HepG2 (cell line): ENCODE data around the gene UACA. TPM values are rescaled to one million over a fixed set of nuclear protein-coding genes. Genes with fewer than 3 reads are reported as not detected.

ENCODE experiments used
- ATAC-seq: fragments of 200-7000 bp; cut with Tn5 transposase; 3 replicates; pipeline ENCODE4 v1.9.1; 2020; ENCODE audit warnings: mild to moderate bottlenecking, moderate library complexity
- BruUV-seq: library from RNA; stranded (reverse); fragments of 400-500 nt; replicated peaks from 2 replicates; lab custom pipeline; 2021; lab: Mats Ljungman, UMichigan
- CTCF ChIA-PET: fragments of 300-600 bp; formaldehyde crosslinking; extraction: SDS; loops from one replicate; lab custom pipeline; 2021; ENCODE audit warnings: low total read pairs, inconsistent platforms, low intra/inter-chr PET ratio; lab: Yijun Ruan, JAX
- POLR2A ChIA-PET: fragments of 350-600 bp; sonication (Branson Sonifier 250); formaldehyde crosslinking; loops from one replicate; lab custom pipeline; 2020; ENCODE audit warnings: antibody characterized with exemption, inconsistent platforms; lab: Yijun Ruan, JAX
- DNase-seq: peaks from one replicate; pipeline ENCODE4 v3.0.0-alpha.2; 2015; ENCODE audit warnings: low spot score
- FAIRE-seq: peaks from 3 replicates; lab custom pipeline; 2011; peaks lifted over from hg19 to GRCh38; lab: Jason Lieb, UNC
- H2AFZ ChIP-seq: one replicate; pipeline ENCODE4 v1.6.1; 2011; ENCODE audit warnings: low read length, inconsistent platforms
- H3K27ac ChIP-seq: fragments of 300-600 bp; 3 replicates; pipeline ENCODE4 v1.8.0; 2011; ENCODE audit warnings: mixed run types, mild to moderate bottlenecking, mixed read lengths, low read length, inconsistent platforms; ENCODE audit not compliant: insufficient read depth; ENCODE audit errors: extremely low read length
- H3K27me3 ChIP-seq, 2 experiments: fragments of 200-600 bp in 1 of 2; 2 replicates in 1 of 2; 3 replicates in 1 of 2; pipeline versions ENCODE4 v1.6.0 to v1.8.0; 2011; ENCODE audit warnings: low read length in 2 of 2, mild to moderate bottlenecking in 2 of 2, moderate library complexity in 2 of 2, inconsistent platforms in 1 of 2; ENCODE audit not compliant: insufficient read depth in 2 of 2, control insufficient read depth in 1 of 2
- H3K36me3 ChIP-seq, 2 experiments: fragments of 200-600 bp in 1 of 2; replicated peaks in 1 of 2; 2 replicates in 1 of 2; 3 replicates in 1 of 2; pipeline versions ENCODE4 v1.5.1 to v1.8.0; 2011; ENCODE audit warnings: low read length in 2 of 2, inconsistent platforms in 1 of 2; ENCODE audit not compliant: insufficient read depth in 2 of 2, control insufficient read depth in 1 of 2
- H3K4me1 ChIP-seq: 2 replicates; pipeline ENCODE4 v1.5.1; 2012; ENCODE audit warnings: low read length, inconsistent platforms; ENCODE audit not compliant: insufficient read depth
- H3K4me2 ChIP-seq: 2 replicates; pipeline ENCODE4 v1.6.0; 2011; ENCODE audit warnings: low read depth, low read length, inconsistent platforms
- H3K4me3 ChIP-seq, 3 experiments: fragments of 200-600 bp in 1 of 3; sonication (generic), shearing (Covaris generic) in 1 of 3; replicated peaks in 1 of 3; 2 replicates each; pipeline ENCODE4 v1.5.1; 2011 to 2016; ENCODE audit warnings: low read length in 3 of 3, inconsistent platforms in 2 of 3, low read depth in 2 of 3, mild to moderate bottlenecking in 2 of 3, control low read depth in 1 of 3, mixed read lengths in 1 of 3; ENCODE audit not compliant: insufficient read depth in 1 of 3
- H3K79me2 ChIP-seq: one replicate; pipeline ENCODE4 v1.6.1; 2011; ENCODE audit warnings: low read length, inconsistent platforms; ENCODE audit not compliant: insufficient read depth
- H3K9ac ChIP-seq: 2 replicates; pipeline ENCODE4 v1.6.0; 2011; ENCODE audit warnings: mild to moderate bottlenecking, low read depth, low read length, inconsistent platforms; ENCODE audit not compliant: insufficient read depth
- H3K9me3 ChIP-seq: 2 replicates; pipeline ENCODE4 v1.5.1; 2012; ENCODE audit warnings: mild to moderate bottlenecking, low read length
- H4K20me1 ChIP-seq: 2 replicates; pipeline ENCODE4 v1.6.0; 2011; ENCODE audit warnings: inconsistent platforms, mild to moderate bottlenecking, low read length, moderate library complexity; ENCODE audit not compliant: insufficient read depth
- ATRX ChIP-seq: sonication (generic); formaldehyde crosslinking; IDR thresholded peaks from 2 replicates; pipeline ENCODE4 v1.4.0; 2020; ENCODE audit warnings: missing genetic modification reagents, borderline replicate concordance
- CBX2 ChIP-seq, 2 experiments: fragments of 200-600 bp in 1 of 2; sonication (generic); formaldehyde crosslinking in 1 of 2; IDR thresholded peaks; 2 replicates each; pipeline versions ENCODE4 v1.7.0 to v1.8.1; 2018 to 2022; ENCODE audit warnings: low read depth in 2 of 2, low read length in 1 of 2, mild to moderate bottlenecking in 1 of 2, missing genetic modification reagents in 1 of 2
- FOXJ3 ChIP-seq: sonication (generic); formaldehyde crosslinking; IDR thresholded peaks from 2 replicates; pipeline ENCODE4 v1.4.0; 2020; ENCODE audit warnings: missing genetic modification reagents, mild to moderate bottlenecking, borderline replicate concordance
- PITX1 ChIP-seq: sonication (generic); formaldehyde crosslinking; IDR thresholded peaks from 2 replicates; pipeline ENCODE4 v1.5.1; 2020; ENCODE audit warnings: mild to moderate bottlenecking, missing genetic modification reagents
- REXO4 ChIP-seq: sonication (generic); formaldehyde crosslinking; IDR thresholded peaks from 2 replicates; pipeline ENCODE4 v1.8.0; 2022; ENCODE audit warnings: missing genetic modification reagents, mild to moderate bottlenecking, borderline replicate concordance
- SALL1 ChIP-seq: sonication (generic); formaldehyde crosslinking; IDR thresholded peaks from 2 replicates; pipeline ENCODE4 v1.8.0; 2022; ENCODE audit warnings: mild to moderate bottlenecking, missing genetic modification reagents
- WGBS: methylation state at CpG from one replicate; pipeline ENCODE4 v1.1.6; 2017; ENCODE audit warnings: low lambda C conversion rate; 5-methylcytosine and 5-hydroxymethylcytosine counted together
- in situ Hi-C: cut with HindIII; loops from 2 replicates; pipeline ENCODE4 v1.10.0; 2017; ENCODE audit warnings: low pct_unique_long_range_greater_than_20kb; ENCODE audit not compliant: extremely low pct_ligation_motif_present
- intact Hi-C: fragments of 100-400 bp; cut with micrococcal nuclease; formaldehyde crosslinking; loops from one replicate; pipeline ENCODE4 v1.10.0; 2022; ENCODE audit not compliant: unreplicated experiment
- polyA plus RNA-seq, 8 experiments: library from polyadenylated mRNA; depleted of rRNA in 3 of 8; stranded (reverse) in 7 of 8; unstranded in 1 of 8; fragments of >200 nt; fragmentation: Illumina TruSeq in 4 of 8; extraction: Trizol in 4 of 8; gene quantifications; 2 replicates each; pipeline versions ENCODE4 v1.2.1 to v1.2.3, GENCODE V29; 2011 to 2016; ENCODE audit warnings: low read depth in 4 of 8, missing spikeins in 1 of 8, mixed read lengths in 1 of 8; ENCODE audit not compliant: insufficient read depth in 1 of 8
- total RNA-seq, 5 experiments: library from RNA; depleted of rRNA; stranded (reverse); fragments of >200 nt; fragmentation: Illumina TruSeq; extraction: Trizol; gene quantifications; 2 replicates each; pipeline ENCODE4 v1.2.3, GENCODE V29; 2016; ENCODE audit warnings: low read depth in 1 of 5
- TF ChIP-seq, protein P1 (sequence below): IDR thresholded peaks from 2 replicates; pipeline ENCODE4 v1.4.0; 2020; ENCODE audit warnings: mild to moderate bottlenecking, missing genetic modification reagents

UACA gene
- total and polyA plus RNA-seq, 2 of the 13 experiments (the other 11 are each of a cell fraction or from before 2014, with no cell fraction given), result 17.8 to 39.2 TPM

DNA sequence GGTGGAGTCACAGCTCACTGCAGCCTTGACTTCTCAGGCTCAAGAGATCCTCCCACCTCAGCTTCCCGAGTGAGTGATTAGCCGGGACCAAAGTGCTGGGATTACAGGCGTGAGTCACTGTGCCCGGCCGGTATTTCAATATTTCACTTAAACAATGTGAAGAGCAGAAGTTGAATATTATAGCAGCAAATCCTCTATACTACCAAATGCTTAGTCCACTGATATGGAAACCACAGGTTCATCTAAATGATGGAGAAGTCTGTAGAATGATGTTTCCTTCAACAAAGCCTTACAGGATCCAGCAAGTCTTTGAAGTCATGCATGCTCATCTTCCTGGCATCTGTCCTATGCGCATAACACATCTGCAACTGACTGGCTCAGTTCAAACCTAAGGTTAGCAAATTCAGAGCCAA is 20.3 kb upstream of the UACA start (continued):
- TF ChIP-seq, protein P1, sequence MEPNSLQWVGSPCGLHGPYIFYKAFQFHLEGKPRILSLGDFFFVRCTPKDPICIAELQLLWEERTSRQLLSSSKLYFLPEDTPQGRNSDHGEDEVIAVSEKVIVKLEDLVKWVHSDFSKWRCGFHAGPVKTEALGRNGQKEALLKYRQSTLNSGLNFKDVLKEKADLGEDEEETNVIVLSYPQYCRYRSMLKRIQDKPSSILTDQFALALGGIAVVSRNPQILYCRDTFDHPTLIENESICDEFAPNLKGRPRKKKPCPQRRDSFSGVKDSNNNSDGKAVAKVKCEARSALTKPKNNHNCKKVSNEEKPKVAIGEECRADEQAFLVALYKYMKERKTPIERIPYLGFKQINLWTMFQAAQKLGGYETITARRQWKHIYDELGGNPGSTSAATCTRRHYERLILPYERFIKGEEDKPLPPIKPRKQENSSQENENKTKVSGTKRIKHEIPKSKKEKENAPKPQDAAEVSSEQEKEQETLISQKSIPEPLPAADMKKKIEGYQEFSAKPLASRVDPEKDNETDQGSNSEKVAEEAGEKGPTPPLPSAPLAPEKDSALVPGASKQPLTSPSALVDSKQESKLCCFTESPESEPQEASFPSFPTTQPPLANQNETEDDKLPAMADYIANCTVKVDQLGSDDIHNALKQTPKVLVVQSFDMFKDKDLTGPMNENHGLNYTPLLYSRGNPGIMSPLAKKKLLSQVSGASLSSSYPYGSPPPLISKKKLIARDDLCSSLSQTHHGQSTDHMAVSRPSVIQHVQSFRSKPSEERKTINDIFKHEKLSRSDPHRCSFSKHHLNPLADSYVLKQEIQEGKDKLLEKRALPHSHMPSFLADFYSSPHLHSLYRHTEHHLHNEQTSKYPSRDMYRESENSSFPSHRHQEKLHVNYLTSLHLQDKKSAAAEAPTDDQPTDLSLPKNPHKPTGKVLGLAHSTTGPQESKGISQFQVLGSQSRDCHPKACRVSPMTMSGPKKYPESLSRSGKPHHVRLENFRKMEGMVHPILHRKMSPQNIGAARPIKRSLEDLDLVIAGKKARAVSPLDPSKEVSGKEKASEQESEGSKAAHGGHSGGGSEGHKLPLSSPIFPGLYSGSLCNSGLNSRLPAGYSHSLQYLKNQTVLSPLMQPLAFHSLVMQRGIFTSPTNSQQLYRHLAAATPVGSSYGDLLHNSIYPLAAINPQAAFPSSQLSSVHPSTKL (CRISPR knock-in tag), result peak; percentile 55
- TF ChIP-seq ATRX (CRISPR knock-in tag) (no peak), PITX1 (CRISPR knock-in tag) (peak; percentile 35; the same call in 1 of the 2 replicates), SALL1 (CRISPR knock-in tag) (0 out of 2 replicates have a peak, but pooled peaks have one; percentile 18), CBX2 (IDR thresholded peaks at IDR 0.05; ENCODE audit: low read depth, low read length) (no peak), CBX2 (CRISPR knock-in tag; IDR thresholded peaks at IDR 0.05; ENCODE audit: low read depth) (no peak)

DNA sequence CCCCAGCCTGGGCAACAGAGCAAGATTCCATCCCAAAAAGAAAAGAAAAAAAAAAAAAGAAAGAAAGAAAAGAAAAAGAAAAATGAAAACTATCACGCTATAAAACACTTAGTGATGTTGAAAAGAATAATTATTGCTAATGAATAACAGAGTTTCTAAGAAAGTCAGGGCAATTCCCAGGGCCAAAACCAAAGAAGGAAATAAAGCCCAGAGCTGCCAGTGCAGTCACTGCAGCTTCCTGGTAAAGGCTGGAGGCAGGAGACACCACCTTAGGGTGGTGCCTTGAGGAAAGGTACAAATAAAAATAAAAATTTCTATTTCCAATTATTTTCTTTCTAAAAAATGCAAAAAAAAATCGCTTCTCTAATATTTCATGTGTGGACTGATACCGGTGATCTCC is 19.7 kb upstream of the UACA start:
- Histone ChIP-seq H2AFZ (no peak overlapping the region), H3K4me3 (no peak overlapping the region), H3K4me1 (peaks cover 33% of the 10 kb centered on the region), H3K9ac (no peak overlapping the region), H3K27me3 (no peaks in the 10 kb centered on the region), H4K20me1 (no peaks in the 10 kb centered on the region), H3K9me3 (no peaks in the 10 kb centered on the region), H3K79me2 (no peaks in the 10 kb centered on the region), H3K4me2 (peak overlapping the region; percentile 36), H3K36me3 (no peaks in the 10 kb centered on the region), H3K27ac (no peak overlapping the region)
- in situ Hi-C loops (no loop called here), intact Hi-C loops (no loop called here)
- TF ChIP-seq REXO4 (CRISPR knock-in tag) (no peak), FOXJ3 (CRISPR knock-in tag) (no peak)
- ATAC-seq, result no peak
- ChIA-PET POLR2A (no interaction called here), CTCF (no interaction called here)
- 47% methylated on average over 3 of the region's 3 CpGs for WGBS
- DNase-seq, result no peak
- no TSS peak for BruUV-seq
- FAIRE-seq, result no peak
